Osteocyte (in vitro differentiated cells): ENCODE results near the gene PEX19. TPM values are rescaled to one million over a fixed set of nuclear protein-coding genes. Genes with fewer than 3 reads are reported as not detected.

Source experiments
- DNase-seq: peaks from one replicate; pipeline ENCODE4 v3.0.0; 2021; ENCODE audit warnings: mixed read lengths; ENCODE audit not compliant: unreplicated experiment; ENCODE audit errors: extremely low spot score
- H3K27ac Mint-ChIP-seq: one replicate; pipeline ENCODE4 v1.8.0; 2021; ENCODE audit warnings: mild to moderate bottlenecking, mixed read lengths; ENCODE audit not compliant: unreplicated experiment
- H3K27me3 Mint-ChIP-seq: one replicate; pipeline ENCODE4 v1.8.0; 2021; ENCODE audit warnings: mixed read lengths; ENCODE audit not compliant: unreplicated experiment
- H3K36me3 Mint-ChIP-seq: one replicate; pipeline ENCODE4 v1.8.0; 2021; ENCODE audit warnings: mixed read lengths; ENCODE audit not compliant: unreplicated experiment
- H3K4me1 Mint-ChIP-seq: one replicate; pipeline ENCODE4 v1.8.0; 2021; ENCODE audit warnings: mixed read lengths; ENCODE audit not compliant: unreplicated experiment
- H3K4me3 Mint-ChIP-seq: one replicate; pipeline ENCODE4 v1.8.0; 2021; ENCODE audit warnings: mild to moderate bottlenecking, moderate library complexity, mixed read lengths; ENCODE audit not compliant: unreplicated experiment
- H3K9me3 Mint-ChIP-seq: one replicate; pipeline ENCODE4 v1.8.0; 2021; ENCODE audit warnings: mixed read lengths; ENCODE audit not compliant: unreplicated experiment
- CTCF ChIP-seq: fragments of 200-600 bp; sonication (generic); IDR thresholded peaks from 2 replicates; pipeline ENCODE4 v1.5.0; 2021; ENCODE audit warnings: antibody characterized with exemption, mild to moderate bottlenecking, moderate library complexity
- total RNA-seq: library from RNA; stranded (reverse); gene quantifications from 2 replicates; pipeline ENCODE4 v1.2.1, GENCODE V29; 2021

PEX19 gene
- total RNA-seq, 1 donor from 2014 or later, result 60.8 TPM

GRCh38 chr1:160325252-160325651 lies 40.3 kb upstream of the PEX19 start:
- Mint-ChIP-seq H3K36me3 (peaks cover 52% of the 10 kb centered on the region), H3K9me3 (no peaks in the 10 kb centered on the region), H3K27me3 (no peaks in the 10 kb centered on the region), H3K4me1 (no peaks in the 10 kb centered on the region), H3K4me3 (no peak overlapping the region), H3K27ac (no peak overlapping the region)
- no peak for TF ChIP-seq CTCF
- no peak for DNase-seq

GRCh38 chr1:160322831-160323230 lies 37.9 kb upstream of the PEX19 start:
- Mint-ChIP-seq H3K9me3 (no peaks in the 10 kb centered on the region), H3K4me1 (peaks cover 6% of the 10 kb centered on the region), H3K4me3 (no peak overlapping the region), H3K36me3 (peaks cover 54% of the 10 kb centered on the region), H3K27ac (no peak overlapping the region), H3K27me3 (no peaks in the 10 kb centered on the region)
- DNase-seq, result no peak
- TF ChIP-seq CTCF, result no peak

- no peak for TF ChIP-seq CTCF
- no peak overlapping the region for H3K4me3 Mint-ChIP-seq
- no peak overlapping the region for H3K27ac Mint-ChIP-seq
- peaks cover 6% of the 10 kb centered on the region for H3K4me1 Mint-ChIP-seq
- peaks cover 74% of the 10 kb centered on the region for H3K36me3 Mint-ChIP-seq
- H3K27me3 Mint-ChIP-seq, result no peaks in the 10 kb centered on the region
- H3K9me3 Mint-ChIP-seq, result peaks cover 5% of the 10 kb centered on the region
- DNase-seq, result no peak
Measured at GRCh38 chr1:160315359-160315758, 30.4 kb upstream of the PEX19 start.

GRCh38 chr1:160309571-160309970 lies 24.6 kb upstream of the PEX19 start:
- peaks cover 2% of the 10 kb centered on the region for H3K4me1 Mint-ChIP-seq
- no peak for DNase-seq
- H3K9me3 Mint-ChIP-seq, result no peaks in the 10 kb centered on the region
- no peaks in the 10 kb centered on the region for H3K27me3 Mint-ChIP-seq
- peaks cover 67% of the 10 kb centered on the region for H3K36me3 Mint-ChIP-seq
- H3K4me3 Mint-ChIP-seq, result no peak overlapping the region
- H3K27ac Mint-ChIP-seq, result no peak overlapping the region
- TF ChIP-seq CTCF, result no peak

- Mint-ChIP-seq H3K36me3 (peaks cover 66% of the 10 kb centered on the region), H3K9me3 (no peaks in the 10 kb centered on the region), H3K4me1 (peaks cover 2% of the 10 kb centered on the region), H3K27ac (no peak overlapping the region), H3K27me3 (no peaks in the 10 kb centered on the region), H3K4me3 (no peak overlapping the region)
- no peak for DNase-seq
- TF ChIP-seq CTCF, result no peak
Measured at GRCh38 chr1:160309185-160309557, 24.2 kb upstream of the PEX19 start.
